ENCODE results near the gene SV2C.

DNA sequence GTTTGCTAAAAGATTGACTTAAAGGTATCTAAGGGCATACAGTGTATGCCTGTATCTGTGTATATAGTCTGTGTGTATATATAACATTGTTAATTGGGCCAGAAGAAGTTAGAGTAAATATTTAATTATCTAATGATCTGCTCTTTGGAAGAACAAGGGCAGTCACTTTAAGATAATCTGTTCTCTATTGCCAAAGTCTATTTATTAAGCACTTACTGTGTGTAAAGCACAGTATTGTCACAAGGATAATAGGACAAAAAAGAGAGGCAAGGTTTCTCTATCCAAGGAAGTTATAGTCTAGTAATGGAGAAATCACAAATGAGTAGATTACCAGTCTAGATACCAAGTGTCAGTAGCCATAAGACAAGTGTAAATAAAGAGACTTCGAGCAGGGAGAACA, 51.5 kb downstream of the SV2C start:
- TF ChIP-seq, protein P1, sequence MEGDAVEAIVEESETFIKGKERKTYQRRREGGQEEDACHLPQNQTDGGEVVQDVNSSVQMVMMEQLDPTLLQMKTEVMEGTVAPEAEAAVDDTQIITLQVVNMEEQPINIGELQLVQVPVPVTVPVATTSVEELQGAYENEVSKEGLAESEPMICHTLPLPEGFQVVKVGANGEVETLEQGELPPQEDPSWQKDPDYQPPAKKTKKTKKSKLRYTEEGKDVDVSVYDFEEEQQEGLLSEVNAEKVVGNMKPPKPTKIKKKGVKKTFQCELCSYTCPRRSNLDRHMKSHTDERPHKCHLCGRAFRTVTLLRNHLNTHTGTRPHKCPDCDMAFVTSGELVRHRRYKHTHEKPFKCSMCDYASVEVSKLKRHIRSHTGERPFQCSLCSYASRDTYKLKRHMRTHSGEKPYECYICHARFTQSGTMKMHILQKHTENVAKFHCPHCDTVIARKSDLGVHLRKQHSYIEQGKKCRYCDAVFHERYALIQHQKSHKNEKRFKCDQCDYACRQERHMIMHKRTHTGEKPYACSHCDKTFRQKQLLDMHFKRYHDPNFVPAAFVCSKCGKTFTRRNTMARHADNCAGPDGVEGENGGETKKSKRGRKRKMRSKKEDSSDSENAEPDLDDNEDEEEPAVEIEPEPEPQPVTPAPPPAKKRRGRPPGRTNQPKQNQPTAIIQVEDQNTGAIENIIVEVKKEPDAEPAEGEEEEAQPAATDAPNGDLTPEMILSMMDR (IDR thresholded peaks at IDR 0.05): no peak
- no peak for TF ChIP-seq POLR2A (IDR thresholded peaks at IDR 0.05)
